HG03025 (cell line): Measurements from ENCODE around the gene MAP2K3.

ENCODE experiments used
- ATAC-seq: cut with Tn5 transposase; IDR thresholded peaks from one replicate; pipeline ENCODE4 v1.9.1; 2021; ENCODE audit warnings: mild to moderate bottlenecking, moderate library complexity; ENCODE audit not compliant: unreplicated experiment, low FRiP score

The MAP2K3 gene

DNA sequence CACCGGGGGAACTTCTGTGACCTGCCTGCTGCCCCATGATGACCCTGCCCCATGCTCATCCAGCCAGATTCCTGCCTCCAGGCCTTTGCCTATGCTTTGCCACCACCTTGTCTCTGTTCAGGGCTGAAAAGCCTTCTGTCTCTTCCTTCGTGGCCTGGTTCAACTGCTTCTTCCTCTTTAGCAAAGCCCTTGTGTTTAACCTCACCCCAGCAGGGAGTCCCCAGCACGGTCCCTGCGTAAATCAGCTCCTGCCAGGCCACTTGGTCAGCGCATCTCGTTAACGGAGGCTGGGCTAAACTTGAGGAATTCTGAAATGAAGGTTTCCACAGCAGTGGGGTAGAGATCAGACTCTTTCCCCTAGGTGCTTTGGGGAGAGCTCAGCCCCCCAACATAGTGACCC, 75.5 kb downstream of the MAP2K3 start:
- no peak for ATAC-seq

- no peak for ATAC-seq
Measured at GRCh38 chr17:21361020-21361809, 76.7 kb downstream of the MAP2K3 start.

- ATAC-seq = no peak
Measured at GRCh38 chr17:21362331-21362931, 77.9 kb downstream of the MAP2K3 start.

- ATAC-seq = no peak
Measured at GRCh38 chr17:21363776-21364642, 79.5 kb downstream of the MAP2K3 start.
